Type B pancreatic cell (in vitro differentiated cells): ENCODE data around the gene DEFB118. TPM values are rescaled to one million over a fixed set of nuclear protein-coding genes. Genes with fewer than 3 reads are reported as not detected.
"Not testable (repeated sequence)": the region's sequence is repeated elsewhere in the genome, so short reads cannot be mapped to it uniquely, and the experiment has no call there.

Experiments used
- DNase-seq: peaks from one replicate; pipeline ENCODE4 v3.0.0; 2021; ENCODE audit warnings: mixed read lengths; ENCODE audit not compliant: unreplicated experiment; ENCODE audit errors: extremely low spot score
- H3K27ac Mint-ChIP-seq: 2 replicates; pipeline ENCODE4 v1.8.0; 2021; ENCODE audit warnings: mild to moderate bottlenecking, mixed read lengths
- H3K27me3 Mint-ChIP-seq: 2 replicates; pipeline ENCODE4 v1.8.0; 2021; ENCODE audit warnings: mixed read lengths
- H3K36me3 Mint-ChIP-seq: 2 replicates; pipeline ENCODE4 v1.8.0; 2021; ENCODE audit warnings: mixed read lengths
- H3K4me1 Mint-ChIP-seq: one replicate; pipeline ENCODE4 v1.8.0; 2021; ENCODE audit warnings: mixed read lengths; ENCODE audit not compliant: unreplicated experiment
- H3K4me3 Mint-ChIP-seq: 2 replicates; pipeline ENCODE4 v1.8.0; 2021; ENCODE audit warnings: mild to moderate bottlenecking, mixed read lengths
- H3K9me3 Mint-ChIP-seq: 2 replicates; pipeline ENCODE4 v1.8.0; 2021; ENCODE audit warnings: mixed read lengths
- long read RNA-seq: library from polyadenylated mRNA; unstranded; transcript quantifications from one replicate; pipeline ENCODE4 v2.0.0, GENCODE V29; 2020
- total RNA-seq: library from RNA; stranded (reverse); gene quantifications from 2 replicates; pipeline ENCODE4 v1.2.1, GENCODE V29; 2021; ENCODE audit warnings: low replicate concordance
- TF ChIP-seq, protein P1 (sequence below): fragments of 200-600 bp; sonication (generic); conservative IDR thresholded peaks from 2 replicates; pipeline ENCODE4 v1.5.0; 2021; ENCODE audit warnings: antibody characterized with exemption, mild to moderate bottlenecking

DEFB118 gene
- total RNA-seq, result not detected in 2 replicates
- long read RNA-seq, result 0 reads

DNA sequence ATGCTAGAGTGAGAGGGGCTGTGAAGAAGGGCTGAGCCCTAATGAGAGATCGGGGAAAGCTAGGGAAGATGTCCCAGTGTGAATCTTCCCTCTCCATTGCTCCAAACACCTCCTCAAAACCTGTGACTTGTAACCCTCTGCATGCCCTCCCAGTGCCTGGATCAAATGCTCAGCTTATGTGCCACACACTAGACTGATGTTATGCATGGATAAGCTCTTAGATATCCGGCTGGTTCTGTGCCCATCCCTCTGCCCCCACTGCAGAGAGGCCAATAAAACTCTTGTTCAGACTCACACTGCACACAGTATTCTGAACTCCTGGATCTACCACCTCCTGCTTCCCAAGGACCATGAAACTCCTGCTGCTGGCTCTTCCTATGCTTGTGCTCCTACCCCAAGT, at the start of gene DEFB118:
DEFB118 (plus strand) TSS at position 301 of the 400 bp plus-strand sequence; CDS start at position 351, 50 bp downstream.
- H3K36me3 Mint-ChIP-seq, result no peaks in the 10 kb centered on the region
- TF ChIP-seq, protein P1, sequence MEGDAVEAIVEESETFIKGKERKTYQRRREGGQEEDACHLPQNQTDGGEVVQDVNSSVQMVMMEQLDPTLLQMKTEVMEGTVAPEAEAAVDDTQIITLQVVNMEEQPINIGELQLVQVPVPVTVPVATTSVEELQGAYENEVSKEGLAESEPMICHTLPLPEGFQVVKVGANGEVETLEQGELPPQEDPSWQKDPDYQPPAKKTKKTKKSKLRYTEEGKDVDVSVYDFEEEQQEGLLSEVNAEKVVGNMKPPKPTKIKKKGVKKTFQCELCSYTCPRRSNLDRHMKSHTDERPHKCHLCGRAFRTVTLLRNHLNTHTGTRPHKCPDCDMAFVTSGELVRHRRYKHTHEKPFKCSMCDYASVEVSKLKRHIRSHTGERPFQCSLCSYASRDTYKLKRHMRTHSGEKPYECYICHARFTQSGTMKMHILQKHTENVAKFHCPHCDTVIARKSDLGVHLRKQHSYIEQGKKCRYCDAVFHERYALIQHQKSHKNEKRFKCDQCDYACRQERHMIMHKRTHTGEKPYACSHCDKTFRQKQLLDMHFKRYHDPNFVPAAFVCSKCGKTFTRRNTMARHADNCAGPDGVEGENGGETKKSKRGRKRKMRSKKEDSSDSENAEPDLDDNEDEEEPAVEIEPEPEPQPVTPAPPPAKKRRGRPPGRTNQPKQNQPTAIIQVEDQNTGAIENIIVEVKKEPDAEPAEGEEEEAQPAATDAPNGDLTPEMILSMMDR, result no peak
- no peaks in the 10 kb centered on the region for H3K27me3 Mint-ChIP-seq
- no peaks in the 10 kb centered on the region for H3K4me1 Mint-ChIP-seq
- no peak within 1 kb of the TSS for H3K4me3 Mint-ChIP-seq
- DNase-seq, result no peak
- no peak within 1 kb of the TSS for H3K27ac Mint-ChIP-seq
- peaks cover 11% of the 10 kb centered on the region for H3K9me3 Mint-ChIP-seq

GRCh38 chr20:31322504-31322903, 45.9 kb upstream of the DEFB118 start:
- no peaks in the 10 kb centered on the region for H3K4me1 Mint-ChIP-seq
- H3K27ac Mint-ChIP-seq, result no peak overlapping the region
- H3K36me3 Mint-ChIP-seq, result no peaks in the 10 kb centered on the region
- TF ChIP-seq, protein P1, result no peak
- H3K9me3 Mint-ChIP-seq, result peaks cover 11% of the 10 kb centered on the region
- no peaks in the 10 kb centered on the region for H3K27me3 Mint-ChIP-seq
- no peak overlapping the region for H3K4me3 Mint-ChIP-seq
- no peak for DNase-seq

GRCh38 chr20:31330893-31331292, 37.5 kb upstream of the DEFB118 start:
- H3K36me3 Mint-ChIP-seq, result no peaks in the 10 kb centered on the region
- H3K9me3 Mint-ChIP-seq, result peaks cover 8% of the 10 kb centered on the region
- no peak overlapping the region for H3K4me3 Mint-ChIP-seq
- H3K4me1 Mint-ChIP-seq, result no peaks in the 10 kb centered on the region
- no peak for DNase-seq
- no peak overlapping the region for H3K27ac Mint-ChIP-seq
- no peaks in the 10 kb centered on the region for H3K27me3 Mint-ChIP-seq
- TF ChIP-seq, protein P1, result no peak

GRCh38 chr20:31341470-31341869, 26.9 kb upstream of the DEFB118 start:
- no peaks in the 10 kb centered on the region for H3K4me1 Mint-ChIP-seq
- TF ChIP-seq, protein P1, result no peak
- H3K4me3 Mint-ChIP-seq, result no peak overlapping the region
- peaks cover 8% of the 10 kb centered on the region for H3K9me3 Mint-ChIP-seq
- no peak overlapping the region for H3K27ac Mint-ChIP-seq
- H3K27me3 Mint-ChIP-seq, result no peaks in the 10 kb centered on the region
- H3K36me3 Mint-ChIP-seq, result no peaks in the 10 kb centered on the region
- DNase-seq, result no peak

GRCh38 chr20:31355981-31356380, 12.4 kb upstream of the DEFB118 start:
- no peaks in the 10 kb centered on the region for H3K4me1 Mint-ChIP-seq
- TF ChIP-seq, protein P1, result no peak
- no peak overlapping the region for H3K27ac Mint-ChIP-seq
- H3K9me3 Mint-ChIP-seq, result peaks cover 5% of the 10 kb centered on the region
- DNase-seq, result no peak
- no peak overlapping the region for H3K4me3 Mint-ChIP-seq
- no peaks in the 10 kb centered on the region for H3K36me3 Mint-ChIP-seq
- H3K27me3 Mint-ChIP-seq, result no peaks in the 10 kb centered on the region

GRCh38 chr20:31363295-31363694, 5.1 kb upstream of the DEFB118 start:
- no peaks in the 10 kb centered on the region for H3K27me3 Mint-ChIP-seq
- TF ChIP-seq, protein P1, result no peak
- DNase-seq, result no peak
- no peaks in the 10 kb centered on the region for H3K4me1 Mint-ChIP-seq
- H3K27ac Mint-ChIP-seq, result no peak overlapping the region
- no peak overlapping the region for H3K4me3 Mint-ChIP-seq
- H3K9me3 Mint-ChIP-seq, result peaks cover 15% of the 10 kb centered on the region
- no peaks in the 10 kb centered on the region for H3K36me3 Mint-ChIP-seq

DNA sequence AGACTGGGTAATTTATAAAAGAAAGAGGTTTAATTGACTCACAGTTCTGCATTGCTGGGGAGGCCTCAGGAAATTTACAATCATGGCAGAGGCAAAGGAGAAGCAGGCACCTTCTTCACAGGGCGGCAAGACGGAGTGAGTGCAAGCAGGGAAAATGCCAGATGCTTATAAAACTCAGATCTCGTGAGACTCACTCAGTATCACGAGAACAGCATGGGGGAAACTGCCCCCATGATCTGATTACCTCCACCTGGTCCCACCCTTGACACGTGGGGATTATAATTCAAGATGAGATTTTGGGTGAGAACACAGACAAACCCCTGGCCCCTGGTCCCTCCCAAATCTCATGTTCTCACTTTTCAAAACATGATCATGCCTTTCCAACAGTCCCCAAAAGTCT, 4.1 kb upstream of the DEFB118 start:
- H3K9me3 Mint-ChIP-seq, result peaks cover 15% of the 10 kb centered on the region
- DNase-seq, H3K36me3 Mint-ChIP-seq, H3K27ac Mint-ChIP-seq, H3K27me3 Mint-ChIP-seq, H3K4me1 Mint-ChIP-seq, H3K4me3 Mint-ChIP-seq: not testable (repeated sequence)
